IPS-18c (cell line): ENCODE results near the gene LAMC1.
A peak's percentile ranks its signal among the peaks of the same experiment; 100 is the strongest.

Source experiments
- H3K4me3 ChIP-seq: 2 replicates; pipeline ENCODE4 v1.7.0; 2013; ENCODE audit warnings: low read depth, mild to moderate bottlenecking, low read length, moderate library complexity; ENCODE audit not compliant: insufficient read depth
- H3K9me3 ChIP-seq: one replicate; pipeline ENCODE4 v1.6.1; 2013; ENCODE audit warnings: mild to moderate bottlenecking, low read length, moderate library complexity; ENCODE audit not compliant: control insufficient read depth, insufficient read depth

LAMC1 gene

DNA sequence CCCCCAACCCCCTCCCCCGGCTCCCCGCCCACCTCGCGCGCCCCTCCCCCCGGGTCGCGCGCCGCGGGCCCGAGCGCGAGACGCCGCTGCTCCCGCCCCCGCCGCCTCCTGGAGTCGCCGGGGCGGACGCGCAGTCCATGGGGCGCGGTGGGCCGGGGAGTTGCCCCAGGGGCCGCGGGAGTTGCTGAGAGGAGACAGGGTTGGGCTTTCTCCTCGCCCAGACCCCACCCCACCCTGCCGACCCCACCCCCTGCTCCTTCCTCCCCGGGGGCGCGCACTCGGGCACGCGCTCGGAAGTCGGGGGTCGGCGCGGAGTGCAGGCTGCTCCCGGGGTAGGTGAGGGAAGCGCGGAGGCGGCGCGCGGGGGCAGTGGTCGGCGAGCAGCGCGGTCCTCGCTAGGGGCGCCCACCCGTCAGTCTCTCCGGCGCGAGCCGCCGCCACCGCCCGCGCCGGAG is at the start of gene LAMC1:
Gene LAMC1 (plus strand): TSS at position 275 of the 455 bp plus-strand sequence. CDS start 297 bp downstream, outside the sequence.
- H3K4me3 ChIP-seq, result peak within 1 kb of the TSS; percentile 81
- H3K9me3 ChIP-seq, result no peaks in the 10 kb centered on the region

DNA sequence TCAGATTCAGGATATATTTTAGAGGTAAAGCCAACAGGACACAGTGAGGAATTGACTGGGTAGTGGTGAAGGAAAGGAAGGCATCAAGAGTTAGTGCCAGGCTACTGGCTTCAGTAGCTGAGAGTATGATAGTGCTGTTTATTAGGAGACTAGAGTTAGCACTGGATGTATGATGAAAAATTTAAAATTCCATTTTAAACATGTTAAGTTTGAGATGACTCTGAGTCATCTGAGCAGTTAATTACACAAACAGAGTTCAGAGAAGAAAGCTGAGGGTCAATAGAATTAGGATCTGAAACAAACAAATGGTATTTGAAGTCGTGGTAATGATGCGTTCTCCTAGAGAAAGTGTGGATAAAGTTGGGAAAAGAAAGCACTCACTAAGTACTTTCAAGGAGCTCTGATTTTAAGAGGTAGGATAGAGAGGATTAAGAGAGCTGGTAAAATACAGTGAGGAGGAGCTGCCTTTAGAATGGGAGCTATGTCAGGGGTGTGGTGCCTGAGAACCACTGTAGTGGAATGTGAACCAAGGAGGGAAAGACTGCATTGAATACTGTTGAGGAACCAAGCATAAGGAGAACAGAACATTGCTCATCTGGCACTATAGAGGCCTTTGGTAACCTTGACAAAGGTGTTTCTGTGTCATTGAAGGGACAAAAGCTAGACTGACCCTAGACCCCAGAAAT is 48.6 kb upstream of the LAMC1 start:
- Histone ChIP-seq H3K9me3 (no peaks in the 10 kb centered on the region), H3K4me3 (no peak overlapping the region)

DNA sequence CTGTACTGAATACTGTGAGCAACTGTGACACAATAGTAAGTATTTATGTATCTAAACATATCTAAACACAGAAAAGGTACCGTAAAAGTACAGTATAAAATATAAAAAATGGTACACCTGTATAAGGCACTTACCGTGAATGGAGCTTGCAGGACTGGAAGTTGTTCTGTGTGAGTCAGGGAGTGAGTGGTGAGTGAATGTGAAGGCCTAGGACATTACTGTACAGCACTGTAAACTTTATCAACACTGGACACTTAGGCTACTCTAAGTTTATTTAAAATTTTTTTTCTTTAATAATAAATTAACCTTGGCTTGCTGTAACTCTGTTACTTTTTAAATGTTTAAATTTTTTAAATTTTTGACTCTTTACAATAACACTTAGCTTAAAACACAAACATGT is 45.7 kb upstream of the LAMC1 start:
- no peak overlapping the region for H3K4me3 ChIP-seq

DNA sequence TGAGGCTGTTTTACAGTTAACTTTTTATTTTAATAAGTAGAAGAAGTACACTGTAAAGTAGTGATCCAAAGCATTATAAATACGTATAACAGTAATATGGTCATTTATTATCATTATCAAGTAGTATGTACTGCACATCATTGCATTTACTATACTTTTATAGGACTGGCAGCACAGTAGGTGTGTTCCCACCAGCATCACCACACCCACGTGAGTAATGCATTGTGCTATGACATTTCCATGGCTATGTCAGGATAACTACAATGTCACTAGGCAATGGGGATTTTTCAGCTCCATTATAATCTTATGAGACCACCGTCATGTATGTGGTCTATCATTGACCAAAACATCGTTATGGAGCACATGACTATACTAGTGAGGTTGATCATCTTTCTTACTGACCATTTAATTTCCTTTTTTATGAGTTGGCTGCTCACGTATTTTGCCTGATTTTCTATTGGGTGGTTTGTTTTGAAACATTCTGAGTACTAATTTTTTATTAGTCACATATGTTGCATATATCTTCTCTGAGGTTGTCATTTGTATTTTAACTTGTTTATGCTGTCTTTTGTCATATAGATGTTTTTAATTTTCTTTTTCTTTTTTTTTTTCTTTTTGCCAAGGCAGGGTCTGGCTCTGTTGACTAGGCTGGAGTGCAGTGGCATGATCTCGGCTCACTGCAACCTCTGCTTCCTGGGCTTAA is 44.9 kb upstream of the LAMC1 start:
- Histone ChIP-seq H3K9me3 (no peaks in the 10 kb centered on the region), H3K4me3 (no peak overlapping the region)

More for the DNA sequence above, 45.7 kb upstream of the LAMC1 start:
- H3K9me3 ChIP-seq, result no peaks in the 10 kb centered on the region

DNA sequence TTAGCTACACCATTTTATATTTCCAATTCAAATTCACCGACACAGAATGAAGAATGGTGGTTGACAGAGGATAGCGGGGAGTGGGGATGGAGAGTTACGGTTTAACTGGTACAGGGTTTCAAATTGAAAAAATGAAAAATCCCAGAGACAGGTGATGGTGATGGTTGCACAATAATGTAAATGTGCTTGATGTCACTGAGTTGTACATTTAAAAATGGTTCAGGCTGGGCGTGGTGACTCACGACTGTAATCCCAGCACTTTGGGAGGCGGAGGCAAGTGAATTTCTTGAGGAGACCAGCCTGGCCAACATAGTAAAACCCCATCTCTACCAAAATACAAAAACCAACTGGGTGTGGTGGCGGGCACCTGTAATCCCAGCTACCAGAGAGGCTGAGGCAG is 39.1 kb upstream of the LAMC1 start:
- H3K4me3 ChIP-seq, result no peak overlapping the region
- H3K9me3 ChIP-seq, result no peaks in the 10 kb centered on the region

DNA sequence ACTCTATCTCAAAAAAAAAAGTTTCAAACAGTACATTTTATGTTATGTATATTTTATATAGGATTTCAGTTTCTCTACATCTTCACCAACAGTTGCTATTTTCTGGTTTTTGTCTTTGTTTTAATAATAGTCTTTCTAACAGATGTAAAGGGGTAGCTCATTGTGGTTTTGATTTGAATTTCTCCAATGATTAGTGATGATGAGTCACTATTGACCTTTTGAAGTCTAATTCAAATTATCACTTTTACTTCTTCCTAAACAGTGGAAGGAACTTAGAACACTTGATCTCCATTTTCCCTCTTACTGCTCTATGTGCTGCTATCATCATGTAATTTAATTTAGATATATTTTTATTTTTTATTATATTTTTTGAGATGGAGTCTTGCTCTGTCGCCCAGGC is 38.6 kb upstream of the LAMC1 start:
- Histone ChIP-seq H3K4me3 (no peak overlapping the region), H3K9me3 (no peaks in the 10 kb centered on the region)

DNA sequence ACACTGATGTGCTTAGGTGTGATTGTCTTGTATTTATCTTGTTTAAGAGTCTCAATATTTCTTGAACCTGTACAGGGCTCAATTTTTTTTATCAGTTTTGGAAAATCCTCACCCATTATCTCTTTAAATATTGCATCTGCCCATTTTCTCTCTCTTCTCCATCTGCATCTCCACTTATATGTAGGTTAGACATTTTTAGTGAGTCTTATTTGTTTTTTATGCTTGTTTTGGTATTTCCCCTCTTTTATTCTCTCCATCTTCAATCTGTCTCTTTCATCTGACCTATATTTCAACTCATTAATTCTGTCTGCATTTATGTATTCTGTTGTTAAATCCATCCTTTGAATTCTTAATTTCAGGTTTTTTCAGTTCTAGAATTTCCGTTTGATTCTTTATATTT is 37.3 kb upstream of the LAMC1 start:
- no peaks in the 10 kb centered on the region for H3K9me3 ChIP-seq

DNA sequence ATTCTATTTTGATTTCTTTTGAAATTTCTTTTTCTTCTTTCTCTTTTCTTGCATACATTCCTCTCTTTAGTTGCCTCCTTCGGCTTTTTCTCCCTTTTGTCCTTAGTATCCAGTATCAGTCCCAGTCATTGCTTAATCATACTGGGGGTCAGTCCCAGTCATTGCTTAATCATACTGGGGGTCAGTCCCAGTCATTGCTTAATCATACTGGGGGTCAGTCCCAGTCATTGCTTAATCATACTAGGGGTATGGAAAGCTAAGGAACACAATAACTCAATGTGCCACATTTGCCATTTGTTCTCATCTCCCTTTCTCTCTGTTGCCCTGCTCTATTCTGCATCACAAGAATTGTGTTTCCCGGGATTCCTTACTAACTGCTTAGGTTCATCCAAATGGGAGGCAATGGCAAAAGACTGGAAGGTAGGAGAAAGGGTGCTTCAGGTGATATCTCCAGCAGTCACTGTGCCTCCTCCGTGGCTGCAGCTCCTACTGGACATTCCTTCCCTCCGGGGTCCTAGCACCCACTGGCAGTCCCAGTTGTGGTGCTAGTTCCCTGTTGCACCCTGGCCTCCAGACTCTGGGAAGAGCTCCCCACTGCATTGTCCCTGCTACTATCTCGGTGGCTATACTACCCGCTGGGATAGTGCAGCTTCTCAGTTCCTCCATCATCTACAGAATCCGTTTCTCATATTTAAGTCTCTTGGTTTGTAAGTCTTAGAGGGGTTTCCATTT is 32.6 kb upstream of the LAMC1 start:
- Histone ChIP-seq H3K9me3 (no peaks in the 10 kb centered on the region), H3K4me3 (no peak overlapping the region)

More for the DNA sequence above, 37.3 kb upstream of the LAMC1 start:
- H3K4me3 ChIP-seq, result no peak overlapping the region

DNA sequence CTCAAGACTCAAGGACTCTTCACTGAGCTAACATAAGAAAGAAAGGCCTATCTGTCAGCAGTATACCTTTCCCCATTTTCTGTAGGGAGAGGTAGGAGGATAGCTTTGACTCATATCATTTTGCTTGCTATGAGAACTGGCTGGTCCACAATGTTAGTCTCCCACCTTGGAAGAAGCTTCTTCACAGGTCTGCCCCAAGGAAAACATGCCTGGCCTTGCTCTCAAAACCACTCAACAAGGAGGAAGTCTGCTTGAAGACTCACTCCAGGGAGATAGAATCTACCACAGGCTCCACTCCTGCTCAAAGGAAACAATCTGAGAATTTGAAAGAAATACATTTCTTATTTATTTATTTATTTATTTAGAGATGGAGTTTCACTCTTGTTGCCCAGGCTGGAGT is 29.5 kb upstream of the LAMC1 start:
- no peaks in the 10 kb centered on the region for H3K9me3 ChIP-seq
- no peak overlapping the region for H3K4me3 ChIP-seq

DNA sequence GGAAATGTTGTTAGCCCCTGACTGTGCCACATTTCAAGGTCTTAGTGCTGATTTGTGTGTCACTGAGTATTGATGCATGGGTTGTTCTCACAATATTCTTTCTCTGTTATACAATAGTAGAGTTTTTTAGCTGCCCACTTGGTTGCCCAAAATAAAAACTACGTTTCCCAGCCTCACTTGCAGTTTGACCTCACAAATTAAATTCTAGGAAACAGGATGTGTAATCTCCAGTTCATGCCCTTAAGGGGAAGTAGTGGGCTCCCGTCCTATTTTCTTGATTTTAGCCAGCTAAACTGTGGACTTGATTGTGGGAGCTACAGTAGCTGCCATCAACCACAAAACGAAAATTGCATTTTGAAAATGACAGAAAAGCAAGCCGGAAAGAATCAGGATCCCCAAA is 27.3 kb upstream of the LAMC1 start:
- H3K9me3 ChIP-seq, result no peaks in the 10 kb centered on the region
- H3K4me3 ChIP-seq, result no peak overlapping the region

DNA sequence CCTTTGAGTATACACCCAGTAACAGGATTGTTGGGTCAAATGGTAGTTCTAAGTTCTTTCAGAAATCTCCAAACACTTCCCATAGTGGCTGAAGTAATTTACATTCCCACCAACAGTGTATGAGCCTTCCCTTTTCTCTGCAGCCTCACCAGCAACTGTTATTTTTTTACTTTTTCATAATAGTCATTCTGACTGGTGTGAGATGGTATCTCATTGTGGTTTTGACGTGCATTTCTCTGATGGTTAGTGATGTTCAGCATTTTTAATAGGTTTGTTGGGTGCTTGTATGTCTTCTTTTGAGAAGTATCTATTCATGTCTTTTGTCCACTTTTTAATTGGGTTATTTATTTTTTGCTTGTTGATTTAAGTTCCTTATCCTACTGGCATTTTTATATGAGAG is 26.4 kb upstream of the LAMC1 start:
- H3K4me3 ChIP-seq, result no peak overlapping the region
- no peaks in the 10 kb centered on the region for H3K9me3 ChIP-seq

DNA sequence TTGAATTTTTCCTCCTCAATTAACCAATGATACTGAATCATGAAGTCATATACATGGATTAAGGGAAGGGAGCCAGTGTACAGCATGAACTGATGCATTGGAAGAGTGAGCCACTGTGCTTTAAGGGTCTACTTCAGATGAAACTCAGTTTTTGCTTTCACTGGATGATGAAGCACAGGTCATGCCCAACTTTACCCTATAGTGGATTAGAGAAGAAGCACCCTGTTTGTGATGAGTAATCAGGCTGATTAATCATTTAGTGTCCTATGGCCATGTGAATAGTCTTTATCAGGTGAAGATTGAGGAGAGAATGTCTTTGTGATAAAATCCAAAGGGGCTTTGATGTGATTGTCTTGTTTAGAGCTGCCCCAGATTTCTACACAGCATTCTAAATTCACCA is 24.7 kb upstream of the LAMC1 start:
- Histone ChIP-seq H3K9me3 (no peaks in the 10 kb centered on the region), H3K4me3 (no peak overlapping the region)

DNA sequence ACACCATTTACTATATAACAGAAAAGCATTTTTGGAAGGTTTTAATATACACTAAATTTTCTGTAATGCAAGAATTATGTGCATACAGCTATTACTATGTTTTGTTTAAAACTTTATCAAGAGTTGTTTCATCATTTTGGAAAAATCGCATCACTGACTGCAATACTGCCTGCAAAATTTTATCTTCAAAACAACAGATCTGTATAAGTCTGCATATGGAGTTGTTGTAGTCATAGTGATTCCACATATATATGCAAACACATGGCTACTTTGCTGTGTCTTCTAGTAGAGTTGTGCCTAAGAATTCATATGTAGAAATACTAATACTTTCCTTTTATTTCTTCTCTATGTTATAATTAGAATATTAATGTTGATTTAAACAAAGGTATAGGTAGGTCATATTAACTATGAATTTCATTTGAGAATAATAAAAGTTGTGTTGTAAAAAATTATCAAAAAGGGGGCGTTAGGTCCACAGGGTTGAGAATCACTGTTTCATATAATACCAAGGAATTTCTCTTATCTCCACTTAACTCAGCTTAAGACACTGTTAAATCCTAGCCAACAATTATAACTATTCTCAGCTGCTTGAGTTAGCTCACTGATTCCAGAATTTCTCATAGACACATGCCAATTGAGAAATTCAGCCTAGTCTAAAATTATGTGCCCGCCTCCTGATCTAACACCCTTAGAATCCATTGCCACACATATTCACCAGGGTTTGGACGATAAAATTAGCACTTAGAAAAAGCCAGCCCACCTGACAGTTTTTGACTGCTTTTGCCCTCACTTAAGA is 22.9 kb upstream of the LAMC1 start:
- H3K9me3 ChIP-seq, result no peaks in the 10 kb centered on the region
- no peak overlapping the region for H3K4me3 ChIP-seq

DNA sequence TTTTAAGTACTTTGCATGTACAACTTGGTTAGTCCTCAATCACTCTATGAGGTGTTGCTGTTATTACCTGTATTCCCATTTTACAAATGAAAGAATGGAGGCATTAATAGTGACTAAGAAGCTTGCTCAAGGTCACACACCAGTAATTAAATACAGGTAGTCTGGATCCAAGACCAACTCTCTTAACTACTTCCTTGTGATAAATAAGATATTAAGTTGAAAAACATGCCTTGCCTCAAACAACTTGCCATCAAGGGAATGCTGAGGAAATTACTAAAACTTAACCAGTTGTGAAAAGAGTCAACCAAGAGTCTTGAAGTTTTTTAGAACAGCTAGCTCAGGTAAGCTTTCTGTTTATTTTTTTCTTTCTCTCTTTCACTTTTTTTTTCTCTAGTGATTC is 21.0 kb upstream of the LAMC1 start:
- Histone ChIP-seq H3K4me3 (no peak overlapping the region), H3K9me3 (no peaks in the 10 kb centered on the region)

DNA sequence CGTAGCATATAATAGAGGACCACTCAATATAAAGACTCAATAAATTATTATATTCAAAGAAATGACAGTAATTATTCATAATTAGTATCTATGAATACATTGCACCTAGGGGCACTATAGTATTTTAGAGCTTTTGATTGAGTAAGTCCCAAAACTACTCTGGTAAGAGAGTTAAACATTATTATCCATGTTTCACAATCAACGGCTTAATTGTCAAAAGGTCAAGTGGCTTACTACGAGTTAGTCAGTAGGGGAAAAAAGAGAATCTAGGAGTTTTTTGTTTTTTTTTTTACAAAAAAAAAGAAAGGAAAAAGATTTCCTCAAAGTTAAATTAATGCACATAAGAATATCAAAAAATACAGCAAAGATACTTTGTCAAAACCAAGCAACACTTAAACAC is 20.4 kb upstream of the LAMC1 start:
- Histone ChIP-seq H3K4me3 (no peak overlapping the region), H3K9me3 (no peaks in the 10 kb centered on the region)

DNA sequence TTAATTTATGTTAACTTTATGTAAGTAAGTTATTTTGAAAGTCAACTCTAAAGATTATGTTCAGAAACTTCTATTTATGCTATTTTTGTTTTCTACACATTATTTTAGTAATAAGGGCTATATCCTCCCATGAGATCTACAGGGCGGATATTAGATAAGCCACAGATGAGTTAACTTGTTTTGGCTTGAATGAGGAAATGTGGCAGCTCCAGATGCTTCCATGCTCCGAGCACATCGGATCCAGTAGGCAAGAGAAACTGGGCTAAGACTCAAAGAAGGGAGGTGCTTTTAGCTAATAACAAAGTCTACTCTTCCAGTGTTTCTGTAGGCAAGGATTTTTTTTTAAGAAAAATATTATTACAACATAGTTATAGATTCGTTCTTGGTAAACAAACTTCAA is 20.0 kb upstream of the LAMC1 start:
- no peak overlapping the region for H3K4me3 ChIP-seq

DNA sequence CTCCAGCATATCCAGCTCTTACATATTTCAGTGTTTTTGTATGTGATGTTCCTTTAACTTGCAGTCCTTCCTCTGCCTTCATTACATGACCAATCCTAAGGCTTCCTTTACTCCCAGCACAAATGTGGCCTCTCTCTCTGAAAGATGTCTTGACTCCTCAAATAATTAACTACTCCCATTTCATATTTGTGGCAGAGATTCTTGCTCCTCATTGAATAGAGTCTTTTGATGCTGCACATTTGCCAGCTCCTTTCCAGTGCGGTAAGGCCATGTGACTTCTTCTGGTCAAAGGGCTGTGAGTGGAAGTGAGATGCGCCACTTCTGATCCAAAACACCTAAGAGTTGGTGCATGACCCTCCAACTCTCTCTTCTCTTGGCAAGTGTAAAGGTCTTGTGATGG is 19.1 kb upstream of the LAMC1 start:
- no peaks in the 10 kb centered on the region for H3K9me3 ChIP-seq
- no peak overlapping the region for H3K4me3 ChIP-seq

More for the DNA sequence above, 20.0 kb upstream of the LAMC1 start:
- no peaks in the 10 kb centered on the region for H3K9me3 ChIP-seq
